ENCODE measurements around the gene VIPR1.

The VIPR1 gene

GRCh38 chr3:42497009-42497731 is 5.3 kb upstream of the VIPR1 start:
- Histone ChIP-seq H3K9me3 (ENCODE audit: control insufficient read depth, low read length) (no peaks in the 10 kb centered on the region), H3K36me3 (ENCODE audit: control insufficient read depth, insufficient read depth, low read length) (no peaks in the 10 kb centered on the region), H3K27ac (no peak overlapping the region), H3K4me1 (peaks cover 2% of the 10 kb centered on the region), H3K9ac (no peak overlapping the region), H3K27me3 (ENCODE audit: control insufficient read depth, insufficient read depth, low read length) (no peaks in the 10 kb centered on the region), H2AFZ (no peak overlapping the region), H3K4me2 (ENCODE audit: low read length) (no peak overlapping the region), H3K4me3 (ENCODE audit: low read depth, low read length) (no peak overlapping the region), H3K79me2 (no peaks in the 10 kb centered on the region)
- TF ChIP-seq, protein P1, sequence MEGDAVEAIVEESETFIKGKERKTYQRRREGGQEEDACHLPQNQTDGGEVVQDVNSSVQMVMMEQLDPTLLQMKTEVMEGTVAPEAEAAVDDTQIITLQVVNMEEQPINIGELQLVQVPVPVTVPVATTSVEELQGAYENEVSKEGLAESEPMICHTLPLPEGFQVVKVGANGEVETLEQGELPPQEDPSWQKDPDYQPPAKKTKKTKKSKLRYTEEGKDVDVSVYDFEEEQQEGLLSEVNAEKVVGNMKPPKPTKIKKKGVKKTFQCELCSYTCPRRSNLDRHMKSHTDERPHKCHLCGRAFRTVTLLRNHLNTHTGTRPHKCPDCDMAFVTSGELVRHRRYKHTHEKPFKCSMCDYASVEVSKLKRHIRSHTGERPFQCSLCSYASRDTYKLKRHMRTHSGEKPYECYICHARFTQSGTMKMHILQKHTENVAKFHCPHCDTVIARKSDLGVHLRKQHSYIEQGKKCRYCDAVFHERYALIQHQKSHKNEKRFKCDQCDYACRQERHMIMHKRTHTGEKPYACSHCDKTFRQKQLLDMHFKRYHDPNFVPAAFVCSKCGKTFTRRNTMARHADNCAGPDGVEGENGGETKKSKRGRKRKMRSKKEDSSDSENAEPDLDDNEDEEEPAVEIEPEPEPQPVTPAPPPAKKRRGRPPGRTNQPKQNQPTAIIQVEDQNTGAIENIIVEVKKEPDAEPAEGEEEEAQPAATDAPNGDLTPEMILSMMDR (IDR thresholded peaks at IDR 0.05): no peak

DNA sequence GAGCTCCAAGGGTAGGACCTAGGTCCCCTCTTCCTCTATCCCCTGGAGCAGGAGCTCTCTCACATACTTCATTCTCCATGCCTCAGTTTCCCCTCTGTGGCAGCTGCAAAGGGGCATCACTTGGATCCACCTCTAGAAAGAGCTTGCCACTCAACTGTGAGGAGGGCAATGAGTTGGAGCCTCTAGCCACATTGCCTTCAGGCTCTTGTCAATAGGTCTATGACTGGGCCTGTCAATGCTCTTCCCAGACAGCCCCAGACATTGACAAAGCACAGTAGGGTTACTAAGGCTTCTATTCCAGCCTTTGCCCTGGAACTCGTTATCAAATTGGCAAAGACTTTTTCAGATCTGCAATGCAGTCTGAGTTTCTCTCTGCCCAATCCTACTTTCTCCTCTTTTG is 4.4 kb upstream of the VIPR1 start:
- Histone ChIP-seq H2AFZ (no peak overlapping the region), H3K4me2 (ENCODE audit: low read length) (no peak overlapping the region), H3K36me3 (ENCODE audit: control insufficient read depth, insufficient read depth, low read length) (no peaks in the 10 kb centered on the region), H3K4me1 (peaks cover 2% of the 10 kb centered on the region), H3K4me3 (ENCODE audit: low read depth, low read length) (no peak overlapping the region), H3K79me2 (no peaks in the 10 kb centered on the region), H3K27me3 (ENCODE audit: control insufficient read depth, insufficient read depth, low read length) (no peaks in the 10 kb centered on the region), H3K9me3 (ENCODE audit: control insufficient read depth, low read length) (no peaks in the 10 kb centered on the region), H3K9ac (no peak overlapping the region), H3K27ac (no peak overlapping the region)
- TF ChIP-seq, protein P1 (IDR thresholded peaks at IDR 0.05): no peak

DNA sequence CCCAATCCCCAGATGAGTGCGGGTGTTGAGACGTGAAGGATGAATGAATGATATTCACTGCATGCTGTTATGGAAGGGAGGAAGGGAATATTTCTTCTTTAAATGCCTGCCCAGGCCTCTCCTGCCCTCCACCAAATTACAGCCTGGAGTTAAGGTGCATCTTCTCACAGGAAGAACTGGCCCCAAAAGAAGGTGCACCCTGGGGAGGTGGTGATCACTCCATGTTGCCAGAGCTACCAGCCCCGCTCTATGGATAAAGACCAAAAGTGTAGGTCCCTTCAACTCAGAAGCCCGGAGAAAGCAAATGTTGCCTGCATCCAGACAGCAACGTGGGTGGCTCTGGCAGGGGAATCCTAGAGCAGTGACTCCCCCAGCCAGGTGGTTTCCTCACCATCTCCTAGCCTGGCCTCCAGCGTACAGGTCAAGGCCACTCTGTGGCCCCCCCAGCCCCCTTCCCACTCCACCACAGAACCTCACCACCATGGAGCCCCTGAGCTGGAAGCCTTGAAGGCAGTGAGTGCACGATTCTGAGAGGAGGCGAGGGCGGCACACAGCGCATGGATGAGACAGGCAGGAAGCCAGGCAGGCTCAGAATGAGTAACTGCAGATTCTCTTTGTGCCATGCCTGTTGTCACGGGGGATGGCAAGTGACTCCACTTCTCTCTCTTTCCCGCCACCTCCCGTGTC is 3.5 kb upstream of the VIPR1 start:
- H3K27me3 ChIP-seq (ENCODE audit: control insufficient read depth, insufficient read depth, low read length): no peaks in the 10 kb centered on the region

GRCh38 chr3:42499478-42499871 is 3.0 kb upstream of the VIPR1 start:
- H3K79me2 ChIP-seq: no peaks in the 10 kb centered on the region
- no peaks in the 10 kb centered on the region for H3K36me3 ChIP-seq (ENCODE audit: control insufficient read depth, insufficient read depth, low read length)
- H3K9ac ChIP-seq: no peak overlapping the region
- H3K27me3 ChIP-seq (ENCODE audit: control insufficient read depth, insufficient read depth, low read length): no peaks in the 10 kb centered on the region
- no peak overlapping the region for H3K4me2 ChIP-seq (ENCODE audit: low read length)
- no peaks in the 10 kb centered on the region for H3K9me3 ChIP-seq (ENCODE audit: control insufficient read depth, low read length)
- no peak overlapping the region for H3K4me3 ChIP-seq (ENCODE audit: low read depth, low read length)
- TF ChIP-seq, protein P1 (IDR thresholded peaks at IDR 0.05): no peak
- no peak overlapping the region for H2AFZ ChIP-seq
- peaks cover 2% of the 10 kb centered on the region for H3K4me1 ChIP-seq
- no peak overlapping the region for H3K27ac ChIP-seq

More for the DNA sequence above, 3.5 kb upstream of the VIPR1 start:
- H3K9me3 ChIP-seq (ENCODE audit: control insufficient read depth, low read length): no peaks in the 10 kb centered on the region
- H3K9ac ChIP-seq: no peak overlapping the region
- no peaks in the 10 kb centered on the region for H3K36me3 ChIP-seq (ENCODE audit: control insufficient read depth, insufficient read depth, low read length)
- H3K4me1 ChIP-seq: peaks cover 2% of the 10 kb centered on the region
- H3K79me2 ChIP-seq: no peaks in the 10 kb centered on the region
- no peak overlapping the region for H3K4me2 ChIP-seq (ENCODE audit: low read length)
- TF ChIP-seq, protein P1 (IDR thresholded peaks at IDR 0.05): no peak
- H3K4me3 ChIP-seq (ENCODE audit: low read depth, low read length): no peak overlapping the region
- H3K27ac ChIP-seq: no peak overlapping the region
- H2AFZ ChIP-seq: no peak overlapping the region

Data from parathyroid adenoma (tissue), 2 donors.